Activated CD8-positive, alpha-beta memory T cell treated with anti-CD3 and anti-CD28 coated beads, Interleukin-2, amount 50 U/mL, for 4 hours (primary cell): ENCODE measurements around the gene SPATA31C2.
"Not testable (repeated sequence)": the region's sequence is repeated elsewhere in the genome, so short reads cannot be mapped to it uniquely, and the experiment has no call there.

Source experiments
- DNase-seq: peaks from one replicate; pipeline ENCODE4 v3.0.0-alpha.2; 2020

SPATA31C2 gene

GRCh38 chr9:88138375-88138774 lies at the start of gene SPATA31C2:
Gene SPATA31C2 (minus strand): TSS chr9:88138475. CDS start chr9:88138446, 29 bp downstream.
- not testable (repeated sequence) for DNase-seq

- DNase-seq: no peak
Measured at GRCh38 chr9:88187631-88188030, 49.4 kb upstream of the SPATA31C2 start.

GRCh38 chr9:88186495-88187110 lies 48.3 kb upstream of the SPATA31C2 start:
- no peak for DNase-seq

GRCh38 chr9:88184976-88185375 lies 46.7 kb upstream of the SPATA31C2 start:
- DNase-seq: no peak

GRCh38 chr9:88183798-88184495 lies 45.7 kb upstream of the SPATA31C2 start:
- no peak for DNase-seq

GRCh38 chr9:88182501-88182900 lies 44.2 kb upstream of the SPATA31C2 start:
- DNase-seq: no peak

GRCh38 chr9:88180081-88180765 lies 41.9 kb upstream of the SPATA31C2 start:
- DNase-seq: no peak

- DNase-seq: no peak
Measured at GRCh38 chr9:88179062-88179521, 40.8 kb upstream of the SPATA31C2 start.

- DNase-seq: no peak
Measured at GRCh38 chr9:88178641-88179040, 40.4 kb upstream of the SPATA31C2 start.

GRCh38 chr9:88177371-88177770 lies 39.1 kb upstream of the SPATA31C2 start:
- DNase-seq: no peak

GRCh38 chr9:88174324-88174723 lies 36.0 kb upstream of the SPATA31C2 start:
- no peak for DNase-seq

GRCh38 chr9:88173378-88173999 lies 35.2 kb upstream of the SPATA31C2 start:
- peak; percentile 54 for DNase-seq

- DNase-seq: no peak
Measured at GRCh38 chr9:88169700-88170099, 31.4 kb upstream of the SPATA31C2 start.

GRCh38 chr9:88168564-88168963 lies 30.3 kb upstream of the SPATA31C2 start:
- no peak for DNase-seq

GRCh38 chr9:88166660-88167059 lies 28.4 kb upstream of the SPATA31C2 start:
- no peak for DNase-seq

GRCh38 chr9:88164850-88165249 lies 26.6 kb upstream of the SPATA31C2 start:
- no peak for DNase-seq

GRCh38 chr9:88161144-88161543 lies 22.9 kb upstream of the SPATA31C2 start:
- no peak for DNase-seq

- no peak for DNase-seq
Measured at GRCh38 chr9:88143957-88144625, 5.8 kb upstream of the SPATA31C2 start.

- DNase-seq: no peak
Measured at GRCh38 chr9:88143179-88143578, 4.9 kb upstream of the SPATA31C2 start.

- not testable (repeated sequence) for DNase-seq
Measured at GRCh38 chr9:88133552-88133951, 4.7 kb downstream of the SPATA31C2 start.

GRCh38 chr9:88129556-88129955 lies 8.7 kb downstream of the SPATA31C2 start:
- DNase-seq: not testable (repeated sequence)

GRCh38 chr9:88127700-88128300 lies 10.5 kb downstream of the SPATA31C2 start:
- not testable (repeated sequence) for DNase-seq
